HEK293 (cell line): ENCODE measurements around the gene DHRS11.

Experiments used
- CTCF ChIA-PET: fragments of 350-600 bp; formaldehyde crosslinking; extraction: SDS; loops from one replicate; lab custom pipeline; 2021; ENCODE audit warnings: antibody characterized with exemption; lab: Yijun Ruan, JAX
- POLR2A ChIA-PET: fragments of 300-600 bp; formaldehyde crosslinking; extraction: SDS; loops from one replicate; lab custom pipeline; 2020; ENCODE audit warnings: antibody characterized with exemption, inconsistent platforms; lab: Yijun Ruan, JAX
- H3K27ac ChIP-seq: fragments of 200-500 bp; sonication (Bioruptor generic); 2 replicates; pipeline ENCODE4 v1.5.1; 2014; ENCODE audit warnings: low read depth, low read length, control low read depth, inconsistent platforms; ENCODE audit errors: extremely low read depth
- H3K36me3 ChIP-seq, 2 experiments: fragments of 200-500 bp in 1 of 2; sonication (Bioruptor generic) in 1 of 2; 1 replicate in 1 of 2; 2 replicates in 1 of 2; pipeline ENCODE4 v1.5.1; 2014 to 2017; ENCODE audit warnings: inconsistent platforms in 2 of 2, low read length in 2 of 2; ENCODE audit not compliant: control insufficient read depth in 2 of 2, insufficient read depth in 1 of 2
- H3K4me1 ChIP-seq: fragments of 200-500 bp; sonication (Bioruptor generic); 2 replicates; pipeline ENCODE4 v1.5.1; 2014; ENCODE audit warnings: mild to moderate bottlenecking, low read length, inconsistent platforms; ENCODE audit not compliant: control insufficient read depth, insufficient read depth
- H3K4me3 ChIP-seq: 2 replicates; pipeline ENCODE4 v1.5.1; 2011; ENCODE audit warnings: low read depth, mild to moderate bottlenecking, control low read depth, low read length, moderate library complexity
- H3K9me3 ChIP-seq: fragments of 200-500 bp; sonication (Bioruptor generic); 2 replicates; pipeline ENCODE4 v1.5.1; 2014; ENCODE audit warnings: low read depth, low read length, inconsistent platforms; ENCODE audit not compliant: control insufficient read depth, insufficient read depth
- SETDB1 ChIP-seq: IDR thresholded peaks from one replicate; pipeline ENCODE4 v1.6.1; 2017; ENCODE audit warnings: mild to moderate bottlenecking, low read length, moderate library complexity, mixed read lengths; ENCODE audit not compliant: insufficient read length
- SP7 ChIP-seq: fragments of 450-650 bp; formaldehyde crosslinking; IDR thresholded peaks from 2 replicates; pipeline ENCODE4 v1.5.1; 2016; ENCODE audit warnings: missing biosample characterization, missing genetic modification characterization
- TRIM28 ChIP-seq: IDR thresholded peaks from 2 replicates; pipeline ENCODE4 v1.6.1; 2011; ENCODE audit warnings: low read length, control low read depth, borderline replicate concordance
- WT1 ChIP-seq: fragments of 450-650 bp; formaldehyde crosslinking; IDR thresholded peaks from 2 replicates; pipeline ENCODE4 v1.5.1; 2016; ENCODE audit warnings: missing biosample characterization, missing genetic modification characterization
- ZBTB21 ChIP-seq: fragments of 450-650 bp; formaldehyde crosslinking; IDR thresholded peaks from 2 replicates; pipeline ENCODE4 v1.5.1; 2017; ENCODE audit warnings: missing biosample characterization, missing genetic modification characterization
- ZBTB7A ChIP-seq: fragments of 450-650 bp; formaldehyde crosslinking; IDR thresholded peaks from 2 replicates; pipeline ENCODE4 v1.5.1; 2016; ENCODE audit warnings: low read depth, missing biosample characterization, missing genetic modification characterization
- ZNF146 ChIP-seq: fragments of 450-650 bp; formaldehyde crosslinking; IDR thresholded peaks from 2 replicates; pipeline ENCODE4 v1.5.1; 2016; ENCODE audit warnings: missing biosample characterization, missing genetic modification characterization
- ZNF202 ChIP-seq: fragments of 450-650 bp; formaldehyde crosslinking; IDR thresholded peaks from 2 replicates; pipeline ENCODE4 v1.5.1; 2016; ENCODE audit warnings: missing biosample characterization, missing genetic modification characterization, borderline replicate concordance
- ZNF221 ChIP-seq: fragments of 450-650 bp; formaldehyde crosslinking; IDR thresholded peaks from 2 replicates; pipeline ENCODE4 v1.5.1; 2017; ENCODE audit warnings: missing biosample characterization, missing genetic modification characterization, borderline replicate concordance
- ZNF26 ChIP-seq: fragments of 450-650 bp; formaldehyde crosslinking; IDR thresholded peaks from 2 replicates; pipeline ENCODE4 v1.5.1; 2016; ENCODE audit warnings: missing biosample characterization, missing genetic modification characterization
- ZNF311 ChIP-seq: fragments of 450-650 bp; formaldehyde crosslinking; IDR thresholded peaks from 2 replicates; pipeline ENCODE4 v1.5.1; 2017; ENCODE audit warnings: missing biosample characterization, missing genetic modification characterization, borderline replicate concordance
- ZNF366 ChIP-seq: fragments of 450-650 bp; formaldehyde crosslinking; conservative IDR thresholded peaks from 2 replicates; pipeline ENCODE4 v1.5.1; 2016; ENCODE audit warnings: missing biosample characterization, missing genetic modification characterization
- ZNF501 ChIP-seq: fragments of 450-650 bp; formaldehyde crosslinking; IDR thresholded peaks from 2 replicates; pipeline ENCODE4 v1.5.1; 2016; ENCODE audit warnings: missing biosample characterization, missing genetic modification characterization
- ZNF521 ChIP-seq: fragments of 450-650 bp; formaldehyde crosslinking; IDR thresholded peaks from 2 replicates; pipeline ENCODE4 v1.5.1; 2017; ENCODE audit warnings: missing biosample characterization, mild to moderate bottlenecking, missing genetic modification characterization
- ZNF544 ChIP-seq: fragments of 450-650 bp; formaldehyde crosslinking; IDR thresholded peaks from 2 replicates; pipeline ENCODE4 v1.5.0; 2017; ENCODE audit warnings: missing biosample characterization, missing genetic modification characterization
- ZNF654 ChIP-seq: fragments of 450-650 bp; formaldehyde crosslinking; IDR thresholded peaks from 2 replicates; pipeline ENCODE4 v1.5.1; 2016; ENCODE audit warnings: low read depth, missing biosample characterization, missing genetic modification characterization
- ZNF670 ChIP-seq: fragments of 450-650 bp; formaldehyde crosslinking; IDR thresholded peaks from 2 replicates; pipeline ENCODE4 v1.5.1; 2016; ENCODE audit warnings: missing biosample characterization, missing genetic modification characterization, low read depth
- ZNF830 ChIP-seq: fragments of 450-650 bp; IDR thresholded peaks from 2 replicates; pipeline ENCODE4 v1.5.0; 2018; ENCODE audit warnings: missing biosample characterization, missing genetic modification characterization, low read depth, mild to moderate bottlenecking, moderate library complexity
- TF ChIP-seq, protein P1 (sequence below): IDR thresholded peaks from 2 replicates; pipeline ENCODE4 v1.6.1; 2011; ENCODE audit warnings: mild to moderate bottlenecking, low read depth, low read length, borderline replicate concordance
- TF ChIP-seq, protein P2 (sequence below): fragments of 450-650 bp; formaldehyde crosslinking; IDR thresholded peaks from 2 replicates; pipeline ENCODE4 v1.5.1; 2017; ENCODE audit warnings: missing biosample characterization, missing genetic modification characterization

DHRS11 gene

DNA sequence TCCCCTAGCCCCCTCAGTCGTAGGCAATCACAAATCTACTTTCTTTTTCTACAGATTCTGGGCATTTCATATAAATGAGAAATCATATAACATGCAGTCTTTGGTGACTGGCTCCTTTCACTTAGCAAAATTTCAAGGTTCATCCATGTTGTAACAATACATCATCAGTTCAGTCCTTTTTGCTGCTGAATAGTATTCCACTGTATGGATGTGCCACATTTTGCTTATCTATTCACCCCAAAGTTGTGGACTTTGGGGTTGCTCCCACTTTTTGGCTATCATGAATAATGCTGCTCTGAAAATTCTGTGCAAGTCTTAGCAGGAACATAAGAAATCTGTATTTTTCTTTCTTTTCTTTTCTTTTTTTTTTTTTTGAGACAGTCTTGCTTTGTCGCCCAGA, 48.7 kb downstream of the DHRS11 start (continued):
- no peak for TF ChIP-seq ZNF366 (tag by site-specific recombination)
- peak; percentile 89 for TF ChIP-seq ZNF146 (tag by site-specific recombination)
- TF ChIP-seq, all 188 proteins: peak for 2

DNA sequence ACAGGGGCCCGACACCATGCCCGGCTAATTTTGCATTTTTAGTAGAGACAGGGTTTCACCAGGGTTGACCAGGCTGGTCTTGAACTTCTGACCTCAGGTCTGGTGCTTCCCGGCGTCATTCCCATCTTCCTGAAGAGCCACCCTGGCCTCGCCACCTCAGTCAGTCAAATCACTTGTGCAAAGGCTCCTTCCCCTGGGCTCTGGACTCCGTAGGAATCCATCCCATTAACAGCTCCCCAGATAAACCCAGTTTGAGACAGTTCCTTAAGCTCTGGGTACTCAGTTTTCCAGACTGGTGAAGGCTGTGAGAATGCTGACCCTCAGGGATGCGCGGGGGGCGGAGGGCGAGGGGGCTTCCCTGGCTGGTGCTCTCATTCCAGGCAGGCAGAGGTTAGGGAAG, 49.2 kb downstream of the DHRS11 start:
- ChIA-PET POLR2A (interaction anchor here (0.5 kb wide), 1 partner anchor 1917 kb away, joined by 3 read pairs; no protein-coding TSS in a partner anchor), CTCF (interaction anchor here (1.7 kb wide), 1 partner anchor 15 kb away, joined by 5 read pairs; no protein-coding TSS in a partner anchor)
- TF ChIP-seq ZNF544 (tag by site-specific recombination), result no peak
- no peak for TF ChIP-seq WT1
- no peak for TF ChIP-seq ZNF221 (tag by site-specific recombination)
- Histone ChIP-seq H3K9me3 (no peaks in the 10 kb centered on the region), H3K36me3 (no peaks in the 10 kb centered on the region), H3K4me1 (peaks cover 6% of the 10 kb centered on the region), H3K4me3 (no peak overlapping the region), H3K27ac (no peak overlapping the region)

- Histone ChIP-seq H3K36me3 (no peaks in the 10 kb centered on the region), H3K4me3 (peak overlapping the region; percentile 30), H3K9me3 (no peaks in the 10 kb centered on the region), H3K4me1 (peaks cover 6% of the 10 kb centered on the region), H3K27ac (no peak overlapping the region)
- CTCF ChIA-PET, result interaction anchor here (0.6 to 1.7 kb wide), 2 partner anchors 15 to 38 kb away, joined by 3 to 5 read pairs; no protein-coding TSS in a partner anchor
- POLR2A ChIA-PET, result no interaction called here
- TF ChIP-seq SP7 (tag by site-specific recombination) (no peak), ZNF202 (0 out of 2 replicates have a peak, but pooled peaks have one; percentile 7)
Observed at GRCh38 chr17:36641331-36641876, 49.7 kb downstream of the DHRS11 start.

DNA sequence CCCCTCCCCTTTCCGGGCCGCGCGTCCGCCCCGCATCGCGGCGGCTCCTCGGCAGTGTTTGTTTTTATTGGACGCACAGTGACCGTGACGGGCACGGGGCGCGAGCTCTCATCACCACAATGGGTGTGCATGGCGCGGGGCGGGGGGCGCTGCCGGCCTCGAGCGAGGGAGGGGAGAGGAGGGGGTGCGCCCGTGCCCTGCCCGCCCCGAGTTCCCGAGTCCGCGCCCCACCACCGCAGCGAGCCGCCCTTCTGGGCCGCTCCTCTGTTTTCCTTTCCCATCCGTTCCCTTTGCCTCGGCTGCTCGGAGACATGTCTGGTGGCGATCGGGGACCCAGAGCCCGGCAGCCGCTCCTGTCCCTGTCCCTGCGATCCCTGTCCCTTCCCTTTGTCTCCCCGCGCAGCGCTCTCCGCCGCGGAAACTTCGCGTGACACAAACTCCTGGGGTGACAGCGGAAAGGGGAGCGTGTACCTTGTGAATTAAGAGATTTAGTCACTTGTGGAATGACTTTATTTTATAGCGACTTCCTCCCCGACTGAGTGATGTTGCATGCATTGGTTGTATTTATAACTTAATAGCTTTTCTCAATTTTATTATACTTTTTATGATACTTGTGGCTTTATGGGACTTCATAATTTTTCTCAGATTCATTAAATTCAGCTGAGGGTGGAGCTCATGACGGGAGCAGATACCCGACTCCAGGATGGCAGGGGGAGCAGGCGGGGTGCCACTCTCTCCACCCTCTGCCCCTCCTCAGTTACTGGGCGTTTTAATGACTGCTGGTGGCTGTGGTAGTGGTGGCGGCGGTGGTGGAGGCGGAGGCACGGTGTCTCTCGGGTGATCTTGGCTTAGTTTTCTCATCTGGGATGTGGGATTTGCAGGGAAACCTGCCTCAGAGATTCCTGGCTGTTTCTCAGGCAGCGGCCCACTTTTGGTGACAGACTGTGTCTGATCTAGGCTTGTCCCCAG, 50.5 kb downstream of the DHRS11 start:
- ChIA-PET POLR2A (interaction anchor here (1.0 kb wide), 1 partner anchor 12 kb away, joined by 3 read pairs; no protein-coding TSS in a partner anchor), CTCF (interaction anchor here (0.5 to 1.7 kb wide), 7 partner anchors 10 to 39 kb away, joined by 3 to 5 read pairs (median 4); no protein-coding TSS in a partner anchor)
- H3K9me3 ChIP-seq, result no peaks in the 10 kb centered on the region
- H3K27ac ChIP-seq, result no peak overlapping the region; the same call in 1 of the 2 replicates
- peaks cover 6% of the 10 kb centered on the region for H3K4me1 ChIP-seq
- peak overlapping the region; percentile 30 for H3K4me3 ChIP-seq
- H3K36me3 ChIP-seq, result no peaks in the 10 kb centered on the region
- TF ChIP-seq ZNF26 (tag by site-specific recombination) (no peak), ZNF670 (tag by site-specific recombination) (no peak), ZNF830 (tag by site-specific recombination) (no peak), ZBTB7A (tag by site-specific recombination) (no peak), ZNF501 (tag by site-specific recombination) (no peak; the same call in 1 of the 2 replicates), TRIM28 (no peak), ZNF521 (tag by site-specific recombination) (no peak), ZNF654 (tag by site-specific recombination) (no peak), SETDB1 (no peak), ZNF311 (tag by site-specific recombination) (no peak), ZBTB21 (tag by site-specific recombination) (no peak)
- TF ChIP-seq, protein P1, sequence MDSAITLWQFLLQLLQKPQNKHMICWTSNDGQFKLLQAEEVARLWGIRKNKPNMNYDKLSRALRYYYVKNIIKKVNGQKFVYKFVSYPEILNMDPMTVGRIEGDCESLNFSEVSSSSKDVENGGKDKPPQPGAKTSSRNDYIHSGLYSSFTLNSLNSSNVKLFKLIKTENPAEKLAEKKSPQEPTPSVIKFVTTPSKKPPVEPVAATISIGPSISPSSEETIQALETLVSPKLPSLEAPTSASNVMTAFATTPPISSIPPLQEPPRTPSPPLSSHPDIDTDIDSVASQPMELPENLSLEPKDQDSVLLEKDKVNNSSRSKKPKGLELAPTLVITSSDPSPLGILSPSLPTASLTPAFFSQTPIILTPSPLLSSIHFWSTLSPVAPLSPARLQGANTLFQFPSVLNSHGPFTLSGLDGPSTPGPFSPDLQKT, result no peak
- TF ChIP-seq, protein P2, sequence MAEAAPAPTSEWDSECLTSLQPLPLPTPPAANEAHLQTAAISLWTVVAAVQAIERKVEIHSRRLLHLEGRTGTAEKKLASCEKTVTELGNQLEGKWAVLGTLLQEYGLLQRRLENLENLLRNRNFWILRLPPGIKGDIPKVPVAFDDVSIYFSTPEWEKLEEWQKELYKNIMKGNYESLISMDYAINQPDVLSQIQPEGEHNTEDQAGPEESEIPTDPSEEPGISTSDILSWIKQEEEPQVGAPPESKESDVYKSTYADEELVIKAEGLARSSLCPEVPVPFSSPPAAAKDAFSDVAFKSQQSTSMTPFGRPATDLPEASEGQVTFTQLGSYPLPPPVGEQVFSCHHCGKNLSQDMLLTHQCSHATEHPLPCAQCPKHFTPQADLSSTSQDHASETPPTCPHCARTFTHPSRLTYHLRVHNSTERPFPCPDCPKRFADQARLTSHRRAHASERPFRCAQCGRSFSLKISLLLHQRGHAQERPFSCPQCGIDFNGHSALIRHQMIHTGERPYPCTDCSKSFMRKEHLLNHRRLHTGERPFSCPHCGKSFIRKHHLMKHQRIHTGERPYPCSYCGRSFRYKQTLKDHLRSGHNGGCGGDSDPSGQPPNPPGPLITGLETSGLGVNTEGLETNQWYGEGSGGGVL, result peak; percentile 77
